ACC112 (cell line): ENCODE results near the gene OBP2B.
"Not testable (repeated sequence)": the region's sequence is repeated elsewhere in the genome, so short reads cannot be mapped to it uniquely, and the experiment has no call there.

ENCODE experiments used
- H2AFZ ChIP-seq: fragments of 200-600 bp; sonication (generic); one replicate; pipeline ENCODE4 v1.6.0; 2017; ENCODE audit warnings: antibody characterized with exemption, low read length; ENCODE audit not compliant: unreplicated experiment
- H3K27ac ChIP-seq: fragments of 200-600 bp; sonication (generic); 2 replicates; pipeline ENCODE4 v1.5.1; 2014; ENCODE audit warnings: low read depth, mild to moderate bottlenecking, antibody characterized with exemption, low read length, moderate library complexity
- H3K27me3 ChIP-seq: fragments of 200-600 bp; sonication (generic); 2 replicates; pipeline ENCODE4 v1.6.1; 2014; ENCODE audit warnings: mild to moderate bottlenecking, antibody characterized with exemption, low read length, moderate library complexity, mixed read lengths; ENCODE audit not compliant: insufficient read depth
- H3K36me3 ChIP-seq: fragments of 200-600 bp; sonication (generic); 2 replicates; pipeline ENCODE4 v1.6.1; 2016; ENCODE audit warnings: mild to moderate bottlenecking, antibody characterized with exemption, low read length, moderate library complexity, mixed read lengths; ENCODE audit not compliant: insufficient read depth
- H3K4me1 ChIP-seq: fragments of 200-600 bp; sonication (generic); one replicate; pipeline ENCODE4 v1.6.1; 2016; ENCODE audit warnings: low read length, mixed read lengths; ENCODE audit not compliant: insufficient read depth, unreplicated experiment, control insufficient read depth
- H3K4me3 ChIP-seq: fragments of 200-600 bp; sonication (generic); 2 replicates; pipeline ENCODE4 v1.5.1; 2014; ENCODE audit warnings: mild to moderate bottlenecking, low read depth, low read length
- H3K79me2 ChIP-seq: fragments of 200-600 bp; sonication (generic); one replicate; pipeline ENCODE4 v1.6.0; 2016; ENCODE audit warnings: low read length; ENCODE audit not compliant: control insufficient read depth, unreplicated experiment, insufficient read depth

OBP2B gene

DNA sequence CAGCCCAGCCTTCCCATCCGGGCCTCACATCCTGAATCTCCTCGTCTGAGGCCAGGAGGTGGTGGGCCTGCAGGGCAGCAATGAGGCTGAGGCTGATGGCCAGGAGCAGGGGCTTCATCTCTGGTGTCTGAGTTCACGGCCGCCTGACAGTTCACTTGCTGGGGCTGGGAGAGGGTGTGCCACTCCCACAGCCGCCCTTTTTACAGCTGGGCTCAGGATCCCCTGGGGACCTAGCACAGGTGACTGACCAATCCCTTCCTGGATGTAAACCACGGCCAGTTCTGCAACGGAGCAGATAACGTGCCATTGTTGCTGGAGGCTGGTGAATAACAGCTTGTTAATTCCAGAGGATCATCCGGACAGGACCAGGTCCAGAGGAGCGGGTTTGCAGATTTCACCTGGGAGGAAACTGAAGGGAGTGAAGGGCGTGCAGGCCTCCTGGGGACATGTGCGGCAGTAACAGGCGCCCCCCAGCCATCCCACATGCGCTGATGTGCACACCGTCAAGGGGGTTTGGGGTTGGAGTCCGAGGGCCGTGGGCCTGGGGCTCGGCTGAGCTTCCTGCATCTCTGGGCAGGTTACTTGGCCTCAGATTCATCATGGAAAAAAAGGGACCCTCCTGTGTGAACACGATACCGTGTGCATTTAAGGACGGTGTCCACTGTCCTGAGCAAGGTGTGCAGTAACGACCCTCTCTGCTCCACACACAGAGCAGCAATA, 19.6 kb upstream of the OBP2B start:
- H3K27ac ChIP-seq, H3K79me2 ChIP-seq, H2AFZ ChIP-seq, H3K4me3 ChIP-seq, H3K36me3 ChIP-seq, H3K4me1 ChIP-seq: not testable (repeated sequence)
- H3K27me3 ChIP-seq = peaks cover 42% of the 10 kb centered on the region

DNA sequence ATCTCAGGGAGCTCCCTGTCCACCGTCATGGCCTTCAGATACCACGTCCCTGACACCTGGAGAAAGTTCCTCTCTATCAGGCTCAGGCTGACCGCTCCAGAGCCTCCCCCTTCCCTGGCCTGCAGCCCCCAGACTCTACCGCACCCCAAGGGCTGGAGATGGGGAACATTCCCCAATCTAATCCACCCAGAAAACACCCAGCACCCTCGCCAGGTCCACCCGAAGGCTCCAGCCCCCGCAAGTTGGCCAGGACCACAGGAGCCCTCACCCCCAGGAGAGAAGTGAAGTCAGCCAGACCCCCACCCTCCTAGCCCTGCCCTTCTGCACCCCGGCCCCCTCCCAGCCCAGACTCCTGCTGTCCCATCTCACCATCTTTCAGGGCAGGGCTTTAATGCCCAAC, 18.9 kb upstream of the OBP2B start:
- peaks cover 49% of the 10 kb centered on the region for H3K27me3 ChIP-seq

DNA sequence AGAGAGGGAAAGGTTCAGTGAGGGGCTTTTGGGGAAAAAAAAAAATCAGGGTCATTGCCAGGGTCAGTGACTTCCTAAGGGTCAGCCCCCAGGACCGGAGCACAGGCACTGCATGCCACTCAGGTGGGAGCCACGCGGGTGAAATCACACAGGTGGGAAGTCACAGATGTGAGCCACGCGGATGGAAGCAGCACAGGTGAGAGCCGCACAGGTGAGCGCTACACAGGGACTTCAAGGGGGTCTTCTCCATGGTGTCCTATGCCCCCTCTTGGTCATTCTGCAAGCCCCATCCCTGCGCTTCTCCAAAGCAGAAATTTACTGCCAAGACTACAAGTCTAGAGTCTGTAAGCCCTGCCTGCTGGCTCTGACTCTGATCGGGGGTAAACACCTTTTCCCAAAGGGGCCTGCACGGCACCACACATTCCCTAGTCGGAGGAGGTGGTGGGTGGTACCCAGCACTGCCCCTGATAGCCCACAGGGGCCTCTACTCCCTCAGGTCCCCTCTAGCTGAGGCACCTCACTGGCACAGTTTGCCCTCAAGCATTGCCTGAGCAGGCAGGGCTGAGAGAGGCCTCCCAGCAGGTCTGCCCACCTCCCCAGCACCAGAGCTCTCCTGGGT, 18.3 kb upstream of the OBP2B start:
- H3K4me1 ChIP-seq = no peaks in the 10 kb centered on the region
- H3K79me2 ChIP-seq = no peaks in the 10 kb centered on the region
- H3K36me3 ChIP-seq = no peaks in the 10 kb centered on the region
- no peak overlapping the region for H3K27ac ChIP-seq
- peaks cover 53% of the 10 kb centered on the region for H3K27me3 ChIP-seq
- H2AFZ ChIP-seq = no peak overlapping the region
- H3K4me3 ChIP-seq = no peak overlapping the region

More for the DNA sequence above, 18.9 kb upstream of the OBP2B start:
- not testable (repeated sequence) for H3K27ac ChIP-seq, H3K4me3 ChIP-seq, H3K36me3 ChIP-seq, H2AFZ ChIP-seq, H3K4me1 ChIP-seq, H3K79me2 ChIP-seq

DNA sequence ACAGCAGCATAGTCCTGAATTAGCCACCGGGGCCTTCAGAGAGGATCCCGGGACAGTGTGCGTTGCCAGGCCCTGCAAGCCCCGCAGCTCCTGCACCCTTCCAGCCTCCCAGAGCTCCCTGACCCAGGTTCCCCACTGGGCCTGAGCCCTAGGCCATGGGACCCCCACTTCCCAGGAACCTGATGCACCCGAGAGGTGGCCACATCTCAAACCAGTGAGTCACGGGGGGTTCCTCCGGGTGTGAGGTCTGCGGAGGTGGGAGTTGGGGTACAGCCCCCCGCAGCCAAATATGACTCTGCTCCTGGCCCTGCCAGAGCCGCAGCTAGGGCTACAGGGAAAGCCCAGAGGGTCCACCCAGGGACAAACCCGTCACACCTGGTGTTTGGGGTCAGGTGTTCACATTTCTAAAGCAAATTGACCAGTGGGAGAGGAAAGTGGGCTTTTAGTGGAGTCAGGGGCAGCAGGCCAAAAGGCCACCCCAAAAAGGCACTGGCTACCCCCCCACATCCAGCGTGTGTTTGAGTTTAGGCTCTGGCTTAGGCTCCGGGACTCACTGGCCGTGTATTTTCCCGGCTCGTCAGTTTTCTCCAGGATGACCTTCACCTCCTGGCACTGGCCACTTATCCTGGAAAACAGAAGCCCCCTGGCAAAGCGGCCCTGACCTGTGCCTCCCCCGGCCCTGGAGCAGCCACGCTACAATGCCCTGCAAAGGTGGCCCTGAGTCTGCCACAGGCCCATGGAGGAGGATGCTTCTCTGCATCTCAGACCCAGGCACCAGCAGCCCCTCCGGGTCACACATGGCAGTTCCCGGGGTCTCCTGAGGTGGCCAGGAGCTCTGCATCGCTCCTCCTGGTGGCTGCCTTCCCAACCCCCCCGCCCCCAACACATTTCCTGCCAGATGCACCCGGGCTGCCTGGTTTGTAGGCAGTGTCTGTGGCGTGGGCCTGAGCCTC, 17.4 kb upstream of the OBP2B start:
- Histone ChIP-seq H3K36me3 (no peaks in the 10 kb centered on the region), H2AFZ (no peak overlapping the region), H3K79me2 (no peaks in the 10 kb centered on the region), H3K4me1 (no peaks in the 10 kb centered on the region), H3K27me3 (peaks cover 58% of the 10 kb centered on the region), H3K27ac (no peak overlapping the region), H3K4me3 (no peak overlapping the region)

DNA sequence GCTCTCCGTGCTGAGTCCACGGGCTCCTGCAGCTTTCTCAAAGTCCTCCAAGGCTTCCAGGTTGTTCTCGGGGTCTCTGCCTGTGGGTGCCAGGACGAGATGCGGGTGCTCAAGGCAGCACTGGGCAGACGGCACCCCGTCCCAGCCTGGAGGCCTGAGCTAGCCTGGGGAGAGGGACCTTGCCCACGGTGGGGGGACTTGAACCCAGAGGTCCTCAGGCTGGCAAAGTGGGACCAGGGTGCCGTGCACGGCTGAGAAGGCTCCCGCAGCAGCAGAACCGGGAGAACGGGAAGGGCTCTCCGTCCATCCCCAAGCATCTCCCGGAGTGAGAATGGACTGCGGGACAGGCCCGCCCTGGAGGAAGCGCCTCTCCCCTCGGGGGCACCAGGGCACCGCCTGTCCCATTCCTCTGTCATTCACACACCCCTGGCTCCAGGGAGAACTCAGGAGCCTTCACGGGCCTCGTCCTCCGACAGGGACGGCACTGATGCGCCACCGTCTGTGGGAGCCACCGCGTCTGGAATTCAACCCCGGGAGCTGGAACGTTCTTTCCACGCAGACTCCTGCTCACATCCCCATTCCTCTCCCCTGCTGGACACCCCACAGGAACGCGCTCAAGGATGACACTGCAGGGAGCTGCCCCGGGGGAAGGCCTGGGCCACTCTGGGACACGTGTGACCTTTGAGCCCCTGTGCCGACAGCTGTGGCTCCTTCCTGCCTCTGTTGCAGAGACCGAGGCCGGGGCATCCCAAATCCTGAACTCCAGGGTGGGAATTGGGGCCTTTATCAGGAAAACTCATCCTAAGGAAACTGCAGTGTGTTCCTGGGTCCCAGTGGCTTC, 16.3 kb upstream of the OBP2B start:
- H3K36me3 ChIP-seq = no peaks in the 10 kb centered on the region

DNA sequence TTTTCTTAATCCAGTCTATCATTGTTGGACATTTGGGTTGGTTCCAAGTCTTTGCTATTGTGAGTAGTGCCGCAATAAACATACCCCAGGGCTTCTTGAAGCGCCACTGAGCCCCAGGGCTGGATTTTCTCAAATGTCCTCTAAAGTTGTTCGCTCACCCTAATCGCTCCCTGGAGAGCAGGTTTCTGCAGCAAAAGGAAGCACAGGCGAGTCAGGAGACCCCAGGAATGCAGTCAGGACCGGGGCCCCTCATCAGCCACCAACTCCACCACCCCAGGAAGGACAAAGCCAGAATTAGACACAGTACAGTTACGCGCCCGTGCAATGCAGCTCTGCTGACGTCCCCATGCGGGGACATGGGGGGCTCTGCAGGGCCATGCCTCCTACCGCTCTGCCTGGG, 15.7 kb upstream of the OBP2B start:
- Histone ChIP-seq H3K27ac (no peak overlapping the region), H3K4me1 (no peaks in the 10 kb centered on the region), H3K27me3 (peaks cover 67% of the 10 kb centered on the region), H3K4me3 (no peak overlapping the region), H3K79me2 (no peaks in the 10 kb centered on the region), H3K36me3 (no peaks in the 10 kb centered on the region), H2AFZ (no peak overlapping the region)

More for the DNA sequence above, 16.3 kb upstream of the OBP2B start:
- H3K27me3 ChIP-seq = peaks cover 66% of the 10 kb centered on the region
- no peaks in the 10 kb centered on the region for H3K79me2 ChIP-seq
- no peaks in the 10 kb centered on the region for H3K4me1 ChIP-seq
- H2AFZ ChIP-seq = no peak overlapping the region
- H3K4me3 ChIP-seq = no peak overlapping the region
- no peak overlapping the region for H3K27ac ChIP-seq

DNA sequence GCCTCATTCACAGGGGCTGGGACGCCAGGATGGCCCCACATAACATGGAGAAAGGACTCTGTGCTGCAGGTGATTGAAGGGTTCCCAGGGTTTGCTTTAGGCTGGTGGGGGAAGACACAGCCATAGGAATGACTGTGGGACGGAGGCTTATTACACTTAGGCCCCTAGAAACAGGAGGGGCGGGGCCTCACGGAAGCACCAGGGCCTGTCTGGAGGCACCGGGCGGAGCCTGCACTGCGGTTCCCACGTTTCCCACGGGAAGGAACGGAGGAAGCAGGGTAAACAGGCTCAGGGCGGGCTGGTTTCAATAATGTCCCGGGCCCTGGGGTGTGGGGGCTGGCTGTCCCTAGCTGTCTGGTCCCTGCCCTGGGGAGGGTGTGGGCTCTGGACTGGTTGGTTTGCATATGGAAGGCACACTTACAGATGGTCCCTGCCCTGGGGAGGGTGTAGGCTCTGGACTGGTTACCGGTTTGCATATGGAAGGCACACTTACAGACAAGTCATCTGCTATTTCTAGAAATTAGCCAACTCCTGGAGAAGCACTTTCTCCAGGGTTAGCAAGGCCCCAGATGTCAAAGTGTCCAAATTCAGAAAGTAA, 14.2 kb upstream of the OBP2B start:
- not testable (repeated sequence) for H2AFZ ChIP-seq, H3K79me2 ChIP-seq, H3K36me3 ChIP-seq, H3K4me1 ChIP-seq, H3K27ac ChIP-seq, H3K4me3 ChIP-seq
- H3K27me3 ChIP-seq = peaks cover 76% of the 10 kb centered on the region

DNA sequence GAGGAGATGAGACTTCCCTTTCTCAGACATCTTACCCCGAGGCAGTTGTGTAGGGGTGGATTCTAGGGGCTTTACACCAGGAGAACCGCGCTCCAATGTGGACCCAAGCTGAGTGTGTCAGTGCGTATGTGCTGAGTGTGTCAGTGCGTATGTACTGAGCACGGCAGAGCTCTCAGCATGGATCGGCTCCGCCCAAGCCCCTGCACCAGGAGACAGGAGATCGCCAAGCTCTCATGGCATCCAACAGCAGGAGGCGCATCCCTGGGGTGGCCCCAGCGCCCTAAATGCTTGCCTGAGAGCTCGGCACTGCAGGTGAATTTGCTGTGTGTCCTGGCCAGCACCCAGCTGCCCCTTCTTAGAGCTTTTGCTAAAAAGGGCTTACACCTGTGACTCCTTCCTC, 12.9 kb upstream of the OBP2B start:
- H3K27me3 ChIP-seq = peaks cover 81% of the 10 kb centered on the region
- not testable (repeated sequence) for H3K27ac ChIP-seq, H3K79me2 ChIP-seq, H3K36me3 ChIP-seq, H3K4me3 ChIP-seq, H2AFZ ChIP-seq, H3K4me1 ChIP-seq

DNA sequence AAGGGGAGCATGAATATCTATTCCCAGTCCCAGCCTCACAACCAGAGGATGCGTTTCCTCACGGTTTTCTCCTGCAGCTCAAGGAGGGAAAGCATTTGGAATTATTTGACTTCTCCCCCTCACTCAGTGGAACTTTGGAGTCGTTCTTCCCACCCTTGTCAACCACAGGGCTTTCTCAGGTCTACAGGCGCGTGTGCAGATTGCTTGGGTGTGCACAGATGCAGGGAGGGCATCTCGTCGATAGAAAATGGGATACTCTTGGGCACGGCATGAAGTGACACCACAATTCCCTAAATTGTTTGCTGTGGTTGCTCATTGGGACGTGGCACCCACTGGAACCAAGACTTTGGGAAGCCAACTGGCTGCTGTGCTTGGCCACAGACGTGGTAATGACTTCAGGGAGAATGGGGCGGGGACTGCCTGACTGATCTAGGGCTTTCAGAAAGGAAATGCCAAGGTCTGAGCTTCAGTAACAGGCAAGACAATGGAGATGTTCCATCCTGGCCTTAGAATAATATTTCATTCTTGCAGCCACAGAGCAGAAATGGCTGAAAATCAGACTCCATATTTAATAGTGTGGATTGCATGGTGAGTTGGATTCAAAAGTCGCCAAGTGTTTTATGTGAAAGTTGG, 12.2 kb upstream of the OBP2B start:
- Histone ChIP-seq H3K79me2 (no peaks in the 10 kb centered on the region), H3K4me1 (no peaks in the 10 kb centered on the region), H3K27me3 (peaks cover 87% of the 10 kb centered on the region), H2AFZ (no peak overlapping the region), H3K36me3 (no peaks in the 10 kb centered on the region), H3K27ac (no peak overlapping the region), H3K4me3 (no peak overlapping the region)
